CD4-positive, alpha-beta T cell treated with Interleukin-21 for 1 hour (primary cell): ENCODE results near the gene ATR.

Experiments
- DNase-seq: peaks from one replicate; pipeline ENCODE4 v3.0.0-alpha.2; 2020

ATR gene

DNA sequence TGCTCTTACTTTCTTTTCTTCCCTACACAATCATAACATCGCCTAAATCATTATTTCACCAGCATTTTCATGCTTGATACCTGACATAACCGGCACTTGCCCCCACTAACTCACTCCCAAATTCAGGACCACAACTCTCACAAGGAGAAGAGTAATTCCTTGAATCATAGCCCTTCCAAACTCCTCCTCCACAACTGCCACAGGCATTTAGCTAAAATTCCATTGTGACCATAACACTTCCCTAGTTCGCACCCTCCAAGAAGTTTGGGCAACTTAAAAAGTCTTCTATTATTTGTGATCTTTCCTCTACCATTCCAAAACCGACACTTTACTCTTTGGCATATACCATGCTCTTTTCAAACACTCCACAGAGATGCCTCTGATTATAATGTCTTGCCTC is 71.3 kb downstream of the ATR start:
- DNase-seq = no peak

GRCh38 chr3:142502187-142502985 is 76.1 kb downstream of the ATR start:
- no peak for DNase-seq

DNA sequence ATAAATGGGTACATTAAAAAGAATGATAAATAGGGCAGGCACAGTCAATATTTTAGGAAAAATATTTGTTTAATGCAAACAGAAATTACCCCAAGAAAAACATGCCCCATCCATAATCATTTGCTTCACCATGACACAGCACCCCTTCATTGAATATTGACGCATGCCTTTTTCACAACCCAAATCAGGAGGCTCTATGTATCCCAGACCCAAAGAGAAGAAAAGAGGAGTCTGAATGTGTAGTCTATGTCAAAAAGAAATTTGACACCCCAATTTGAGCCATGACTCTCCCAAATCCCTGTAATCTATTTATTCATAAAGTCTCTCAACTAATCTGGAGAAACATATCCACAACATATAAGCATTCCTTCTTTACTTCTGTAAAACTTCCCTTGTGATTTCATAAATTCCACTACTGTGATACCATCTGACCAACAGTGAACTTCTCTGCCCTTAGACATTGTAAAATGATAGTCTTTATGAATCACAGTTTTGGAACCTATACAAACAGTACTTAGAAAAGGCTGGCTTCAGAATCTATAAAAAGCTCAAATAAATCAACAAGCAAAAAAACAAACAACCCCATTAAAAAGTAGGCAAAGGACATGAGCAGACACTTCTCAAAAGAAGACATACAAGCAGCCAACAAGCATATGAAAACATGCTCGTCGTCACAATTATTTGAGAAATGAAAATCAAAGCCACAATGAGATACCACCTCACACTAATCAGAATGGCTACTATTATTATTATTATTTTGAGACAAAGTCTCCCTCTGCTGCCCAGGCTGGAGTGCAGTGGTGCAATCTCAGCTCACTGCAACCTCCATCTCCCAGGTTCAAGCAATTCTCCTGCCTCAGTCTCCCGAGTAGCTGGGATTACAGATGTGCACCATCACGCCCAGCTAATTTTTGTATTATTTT is 77.3 kb downstream of the ATR start:
- no peak for DNase-seq

- no peak for DNase-seq
Measured at GRCh38 chr3:142500211-142500610, 78.3 kb downstream of the ATR start.

- DNase-seq = no peak
Measured at GRCh38 chr3:142498397-142499180, 79.9 kb downstream of the ATR start.

DNA sequence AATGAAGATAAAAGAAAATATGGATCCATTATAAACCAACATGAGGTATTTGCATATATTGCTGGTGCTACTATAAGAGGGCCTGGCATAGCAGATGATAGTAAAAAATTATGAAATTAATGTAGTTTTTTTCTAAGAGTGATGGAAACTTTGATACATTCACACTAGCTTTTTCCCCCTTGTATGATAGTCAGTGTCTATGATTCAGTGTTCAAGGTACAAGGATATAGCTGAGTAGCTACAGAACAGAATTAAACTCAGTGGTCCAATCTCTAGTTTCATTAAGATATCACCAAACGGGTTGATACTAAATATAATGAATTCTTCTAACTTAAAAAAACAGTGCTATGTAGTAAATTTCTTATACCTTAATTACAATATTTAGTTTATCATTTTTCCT is 80.8 kb downstream of the ATR start:
- no peak for DNase-seq

DNA sequence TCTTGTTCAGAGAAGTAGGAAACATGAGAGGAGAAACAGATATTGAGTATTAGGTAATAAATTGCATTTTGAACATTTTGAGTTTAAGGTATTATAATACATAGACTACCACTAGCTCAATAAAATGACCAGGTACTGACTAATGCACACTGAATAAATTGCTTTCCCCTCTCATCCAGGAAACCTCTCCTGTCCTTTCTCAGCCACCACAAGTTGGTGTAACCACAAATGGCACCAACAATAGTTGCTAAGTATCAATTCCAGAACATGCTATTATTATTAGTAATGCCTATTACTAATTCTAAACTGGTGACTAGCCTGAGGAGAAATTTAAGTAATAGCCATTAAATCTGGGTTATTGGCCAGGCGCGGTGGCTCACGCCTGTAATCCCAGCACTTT is 83.4 kb downstream of the ATR start:
- DNase-seq = no peak

DNA sequence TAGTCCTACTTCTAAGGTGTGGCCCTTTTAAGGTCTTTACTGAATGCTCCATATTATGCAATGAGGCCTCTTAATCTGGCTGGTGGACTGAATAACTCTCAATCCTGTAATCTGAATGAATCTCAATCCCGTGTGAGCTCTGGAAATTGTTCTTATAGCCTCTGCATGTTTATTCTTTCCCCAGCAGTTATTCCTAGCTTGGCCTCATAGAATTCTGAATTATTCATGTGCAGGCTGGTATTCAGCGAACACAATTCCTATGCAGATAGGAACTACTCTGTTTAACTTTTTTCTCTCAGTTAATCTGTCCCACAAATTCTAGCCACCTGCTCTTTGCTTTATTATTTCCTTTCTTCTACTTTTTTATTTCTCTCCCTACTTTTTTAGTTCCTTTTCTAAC is 86.3 kb downstream of the ATR start:
- DNase-seq = no peak

DNA sequence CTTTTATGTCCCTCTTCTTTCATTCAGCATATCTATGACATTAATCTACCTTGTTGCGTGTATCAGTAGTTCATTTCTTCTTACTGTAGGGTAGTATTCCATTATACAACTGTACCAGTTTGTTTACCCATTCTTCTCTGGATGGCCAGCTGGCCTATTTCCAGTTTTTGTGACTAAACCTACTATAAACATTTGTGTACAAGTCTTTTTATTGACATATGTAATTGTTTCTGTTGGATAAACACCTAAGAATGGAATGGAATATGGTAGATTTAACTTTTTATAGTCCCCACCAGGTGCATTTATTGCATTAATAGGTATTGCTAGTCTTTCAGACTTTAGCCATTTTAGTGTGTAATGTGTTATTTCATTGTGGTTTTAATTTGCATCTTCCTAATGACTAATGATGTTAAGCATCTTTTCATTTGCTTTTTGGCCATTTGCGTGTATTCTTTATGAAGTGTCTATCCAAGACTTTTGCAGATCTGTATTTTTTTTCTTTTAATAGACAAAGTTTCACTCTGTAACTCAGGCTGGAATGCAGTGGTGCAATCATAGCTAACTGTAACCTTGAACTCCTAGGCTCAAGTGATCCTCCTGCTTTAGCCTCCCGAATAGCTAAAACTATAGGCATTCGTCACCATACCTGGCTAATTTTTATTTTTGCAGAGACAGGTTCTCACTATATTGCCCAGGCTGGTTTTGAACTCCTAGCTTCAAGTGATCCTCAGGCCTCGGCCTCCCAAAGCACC is 88.8 kb downstream of the ATR start:
- DNase-seq = no peak

DNA sequence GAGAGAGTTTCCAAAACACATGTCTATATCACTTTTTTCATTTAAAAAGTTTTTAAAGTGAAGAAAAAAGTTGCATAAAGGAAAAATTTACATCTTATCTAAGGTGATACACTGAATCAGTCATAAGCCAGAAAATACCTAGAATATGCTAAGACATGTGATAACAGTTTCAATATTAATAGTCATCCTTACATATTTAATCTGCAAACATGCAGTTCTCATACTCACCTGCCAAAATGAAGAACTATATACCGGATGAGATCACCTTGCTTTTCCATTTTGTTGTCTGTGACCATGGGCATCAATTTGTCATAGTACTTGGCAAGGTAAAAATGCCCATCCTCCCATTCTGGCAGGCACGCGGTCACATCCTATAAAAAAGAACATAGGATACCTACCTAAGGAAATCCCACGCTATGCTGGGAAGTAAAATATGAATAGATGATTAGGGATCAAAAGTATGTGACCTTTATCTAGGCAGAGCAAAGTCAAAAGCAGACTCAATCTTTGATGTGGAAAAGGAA is 93.6 kb downstream of the ATR start:
- no peak for DNase-seq

GRCh38 chr3:142481196-142481595 is 97.3 kb downstream of the ATR start:
- no peak for DNase-seq

DNA sequence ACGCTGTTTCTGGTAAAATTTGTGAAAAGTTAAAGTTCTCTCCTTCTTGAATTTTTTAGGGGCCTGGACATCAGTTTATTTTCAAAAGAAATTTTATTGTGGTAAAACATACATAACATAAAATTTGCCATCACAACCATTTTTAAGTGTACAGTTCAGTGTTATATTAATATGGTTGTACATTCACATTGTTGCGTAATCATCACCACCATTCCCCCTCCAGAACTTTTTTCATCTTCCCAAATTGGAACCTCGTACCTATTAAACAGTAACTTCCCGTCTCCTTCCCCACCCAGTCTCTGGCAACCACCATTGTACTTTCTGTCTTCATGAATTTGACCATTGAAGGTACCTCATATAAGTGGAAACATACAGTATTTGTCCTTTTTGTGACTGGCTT is 107.7 kb downstream of the ATR start:
- DNase-seq = no peak

GRCh38 chr3:142468456-142468855 is 110.1 kb downstream of the ATR start:
- no peak for DNase-seq

DNA sequence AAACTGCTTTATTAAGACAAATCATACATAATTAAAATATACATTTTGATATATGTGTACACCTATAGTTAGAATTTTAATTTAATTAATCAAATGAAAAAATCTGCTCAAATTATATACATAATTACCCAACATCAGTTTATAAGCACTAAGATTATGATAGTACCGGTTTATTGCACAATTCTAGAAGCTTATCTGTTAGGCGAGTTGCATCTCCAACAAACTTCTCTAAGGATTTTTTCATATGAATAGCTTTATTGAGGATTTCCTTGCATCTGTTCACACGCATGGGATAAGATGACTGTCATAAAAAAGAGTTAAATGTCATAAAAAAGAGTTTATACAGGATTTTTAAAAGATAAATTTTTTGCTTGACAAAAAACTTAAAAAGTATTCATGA is 110.8 kb downstream of the ATR start:
- DNase-seq = no peak

DNA sequence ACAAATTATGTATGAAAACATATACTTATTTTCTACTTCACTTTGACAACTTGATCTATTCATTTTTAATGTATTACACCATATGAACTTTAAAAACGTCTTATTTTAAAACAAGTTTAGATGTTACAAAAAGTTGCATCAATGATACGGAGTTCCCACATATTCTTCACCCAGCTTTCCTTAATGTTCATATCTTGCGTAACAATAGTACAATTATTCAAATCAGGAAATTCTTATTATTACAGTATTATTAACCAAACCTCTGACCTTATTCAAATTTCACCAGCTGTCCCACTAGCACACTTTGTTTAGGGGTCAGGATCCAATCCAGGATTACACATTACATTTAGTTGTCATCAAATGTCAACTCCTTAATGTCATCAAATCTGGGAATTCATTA is 117.8 kb downstream of the ATR start:
- no peak for DNase-seq

- no peak for DNase-seq
Measured at GRCh38 chr3:142459929-142460328, 118.6 kb downstream of the ATR start.

GRCh38 chr3:142459096-142459495 is 119.4 kb downstream of the ATR start:
- no peak for DNase-seq

GRCh38 chr3:142450881-142451280 is 127.7 kb downstream of the ATR start:
- DNase-seq = no peak

DNA sequence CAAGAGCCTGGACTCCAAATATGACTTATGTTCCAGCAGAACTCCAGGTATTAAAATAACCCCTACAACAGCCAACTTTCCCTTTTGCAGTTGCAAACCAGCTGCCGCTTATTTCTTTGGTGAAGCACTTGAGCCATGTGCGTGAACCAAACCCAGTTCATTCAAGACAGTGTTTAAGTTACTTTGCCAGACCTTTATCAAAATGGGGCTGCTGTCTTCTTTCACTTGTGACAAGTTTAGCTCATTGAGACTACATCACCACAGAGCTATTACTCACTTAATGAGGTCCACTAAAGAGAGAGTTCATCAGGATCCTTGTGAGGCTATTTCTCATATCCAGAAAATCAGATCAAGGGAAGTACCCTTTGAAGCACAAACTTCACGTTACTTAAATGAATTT is 128.3 kb downstream of the ATR start:
- DNase-seq = no peak

DNA sequence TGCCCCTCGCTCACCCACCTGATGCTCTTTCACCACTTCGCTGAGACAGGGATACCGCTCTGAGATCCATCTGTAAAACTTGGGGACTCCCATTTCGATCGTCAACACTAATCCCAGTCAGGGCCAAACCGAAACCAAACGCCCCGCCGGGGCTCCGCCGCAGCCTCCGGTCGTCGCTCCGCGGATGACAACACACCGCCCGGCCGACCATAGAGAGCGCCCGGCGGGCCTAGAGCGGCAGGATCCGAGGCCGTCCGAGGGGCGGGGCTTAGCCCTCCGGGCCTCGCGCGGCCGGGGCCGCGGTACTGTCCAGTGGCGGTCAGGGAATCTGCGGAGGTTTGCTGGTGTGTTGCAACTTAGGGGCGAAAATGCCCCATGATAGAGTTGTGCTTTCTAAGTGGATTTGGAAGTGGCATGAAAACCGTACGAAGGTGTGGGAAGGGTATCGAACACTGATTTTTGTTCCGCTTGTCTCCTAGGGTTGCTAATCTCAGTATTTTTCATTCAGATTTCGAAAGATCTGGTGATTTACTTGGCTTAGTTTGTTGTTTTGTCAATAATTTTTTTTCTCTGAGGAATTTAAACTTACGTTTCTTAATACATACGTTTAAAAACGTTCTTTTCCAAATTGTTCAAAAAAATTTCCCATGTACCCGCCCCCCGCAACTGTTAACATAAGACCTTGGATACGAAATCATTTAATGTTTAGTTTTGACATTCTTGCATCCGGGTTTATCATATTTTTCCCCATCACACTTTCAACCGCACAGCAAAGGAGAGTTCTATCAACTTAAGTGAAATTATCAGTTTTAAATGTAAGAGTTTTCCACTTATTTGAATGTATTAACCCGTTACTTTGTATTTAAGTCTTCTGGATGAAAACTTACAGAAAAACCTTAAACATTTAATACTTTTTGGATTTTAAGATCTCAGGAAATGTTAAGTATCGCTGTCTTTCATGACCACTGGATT is 130.4 kb downstream of the ATR start, which contains the start of gene XRN1:
TSS of gene XRN1 (minus strand) at position 186 of the 972 bp plus-strand sequence. CDS start at position 93, 93 bp downstream.
- peak; percentile 97 for DNase-seq

GRCh38 chr3:142447301-142447851 is 131.2 kb downstream of the ATR start:
- peak; percentile 55 for DNase-seq
